ENCODE results near the gene TSPAN18.

The TSPAN18 gene

DNA sequence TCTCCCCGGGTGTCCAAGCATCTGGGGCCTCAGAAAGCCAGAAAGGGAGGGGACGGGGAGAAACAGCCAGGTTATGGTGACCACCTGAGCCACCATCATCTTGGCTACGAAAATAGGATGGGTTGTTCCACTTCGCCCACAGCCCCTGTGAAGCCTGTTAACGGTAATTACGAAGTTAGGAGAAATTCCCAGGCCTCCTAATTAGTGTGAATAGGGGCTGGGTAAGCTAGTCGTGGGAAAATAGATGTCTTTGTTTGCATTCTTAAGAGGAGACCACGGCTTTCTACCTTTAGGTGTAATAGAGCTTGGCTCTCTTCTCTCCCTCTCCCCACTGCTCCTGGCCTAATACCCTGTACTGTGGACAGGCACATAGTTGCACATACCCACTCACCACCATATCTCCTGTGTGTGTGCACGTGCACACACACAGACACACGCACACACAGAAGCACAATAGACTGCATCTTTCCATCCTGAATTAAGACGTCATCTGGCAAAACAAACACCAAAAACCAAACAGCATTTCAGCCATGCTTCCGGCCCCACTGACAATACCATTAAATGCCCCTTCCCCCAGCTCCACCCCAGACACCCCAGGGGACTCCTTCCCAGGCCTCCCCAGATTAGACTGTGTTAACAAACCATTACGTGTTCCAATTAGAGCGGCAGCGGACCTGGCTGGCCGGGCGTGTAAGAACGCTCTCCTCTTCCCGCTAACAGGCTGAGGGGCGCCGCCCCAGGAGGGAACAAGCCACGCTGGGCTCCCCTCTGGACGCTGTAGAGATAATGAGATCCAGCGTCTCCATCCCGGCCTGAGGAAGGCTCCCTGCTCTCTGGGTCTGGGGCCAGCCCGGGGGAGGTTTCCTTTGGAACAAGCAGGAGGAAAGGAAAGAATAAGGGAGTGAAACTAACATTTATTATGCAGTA, 151.1 kb downstream of the TSPAN18 start:
- H2BK12ac ChIP-seq (ENCODE audit: low read length): no peak overlapping the region
- H4K12ac ChIP-seq (ENCODE audit: low read depth, low read length): no peak overlapping the region
- H4K91ac ChIP-seq (ENCODE audit: low read depth, low read length): no peak overlapping the region
- H3K79me1 ChIP-seq (ENCODE audit: low read length): no peaks in the 10 kb centered on the region
- H3K27ac ChIP-seq (ENCODE audit: low read depth, low read length): no peak overlapping the region
- H4K8ac ChIP-seq (ENCODE audit: low read depth, low read length): no peak overlapping the region
- H3K14ac ChIP-seq (ENCODE audit: low read length): no peak overlapping the region
- no peak overlapping the region for H2AK5ac ChIP-seq (ENCODE audit: low read length)
- H3K9ac ChIP-seq (ENCODE audit: low read length): no peak overlapping the region
- H2BK120ac ChIP-seq (ENCODE audit: insufficient read depth, low read length, poor library complexity): no peak overlapping the region
- no peak overlapping the region for H3K18ac ChIP-seq (ENCODE audit: low read length)
- H3K4ac ChIP-seq (ENCODE audit: low read depth, low read length): no peak overlapping the region
- no peak for DNase-seq
- peaks cover 2% of the 10 kb centered on the region for H3K9me3 ChIP-seq (ENCODE audit: insufficient read depth, low read depth, low read length)
- no peaks in the 10 kb centered on the region for H3K36me3 ChIP-seq (ENCODE audit: control insufficient read depth in 1 of 2, insufficient read depth in 2 of 2, low read length in 2 of 2)
- no peak overlapping the region for H3K23ac ChIP-seq (ENCODE audit: low read length)
- H3K79me2 ChIP-seq (ENCODE audit: control insufficient read depth, insufficient read depth, low read length, poor library complexity): no peaks in the 10 kb centered on the region
- no peaks in the 10 kb centered on the region for H3K4me1 ChIP-seq (ENCODE audit: control insufficient read depth in 1 of 2, insufficient read depth in 2 of 2, low read length in 2 of 2)
- no peak overlapping the region for H3K4me3 ChIP-seq (ENCODE audit: low read depth, low read length)
- no CpG with 5 or more reads among the region's 26 CpGs for WGBS (ENCODE audit: extremely low coverage, insufficient coverage, insufficient read length)
- no peaks in the 10 kb centered on the region for H3K27me3 ChIP-seq (ENCODE audit: insufficient read depth, low read length)
- no peak overlapping the region for H2BK5ac ChIP-seq (ENCODE audit: low read depth, low read length, poor library complexity)
- no peak overlapping the region for H2AFZ ChIP-seq (ENCODE audit: insufficient read depth, low read length, poor library complexity)
- H3K4me2 ChIP-seq (ENCODE audit: low read length): no peak overlapping the region

DNA sequence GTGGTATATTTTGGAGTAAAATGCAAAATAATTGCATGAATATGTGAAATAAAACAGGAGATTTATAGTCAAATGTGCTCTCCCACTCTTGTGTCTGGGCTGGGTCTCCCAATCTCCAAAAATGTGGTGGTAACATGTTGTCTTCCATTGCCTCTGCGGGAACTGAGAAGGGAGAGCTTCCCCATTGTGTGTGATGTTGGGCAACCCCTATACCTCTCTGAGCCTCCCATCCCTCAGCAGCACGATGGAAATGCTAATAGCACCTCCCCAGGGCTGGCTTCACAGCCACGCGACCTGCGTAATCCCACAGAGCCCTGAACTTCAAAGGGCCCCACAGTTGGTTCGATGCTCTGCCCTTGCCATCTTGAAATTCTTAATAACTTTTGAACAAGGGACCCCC, 151.9 kb downstream of the TSPAN18 start:
- no peak overlapping the region for H4K12ac ChIP-seq (ENCODE audit: low read depth, low read length)

DNA sequence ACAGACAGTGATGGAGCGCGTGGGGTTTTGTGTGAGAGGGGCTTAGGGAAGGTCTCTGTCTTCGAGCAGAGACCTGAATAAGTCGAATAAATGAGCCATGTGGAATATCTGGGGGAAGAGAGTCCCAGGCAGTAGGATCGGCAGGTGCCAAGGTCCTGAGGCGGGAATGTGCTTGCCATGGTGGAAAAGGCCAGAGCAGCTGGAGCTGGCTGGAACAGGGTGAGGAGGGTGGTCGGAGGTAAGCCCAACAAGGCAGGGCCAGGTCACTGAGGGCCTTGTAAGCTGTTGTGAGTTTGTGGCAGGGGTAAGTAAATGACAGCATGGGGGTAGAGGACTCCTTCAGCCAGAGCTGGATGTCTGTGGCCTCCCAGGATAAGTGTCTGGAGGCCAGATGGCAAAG, 152.7 kb downstream of the TSPAN18 start:
- WGBS (ENCODE audit: extremely low coverage, insufficient coverage, insufficient read length): no CpG with 5 or more reads among the region's 7 CpGs
- Histone ChIP-seq H2BK12ac (ENCODE audit: low read length) (no peak overlapping the region), H3K18ac (ENCODE audit: low read length) (no peak overlapping the region), H4K8ac (ENCODE audit: low read depth, low read length) (no peak overlapping the region), H2AFZ (ENCODE audit: insufficient read depth, low read length, poor library complexity) (no peak overlapping the region), H3K9me3 (ENCODE audit: insufficient read depth, low read depth, low read length) (peaks cover 2% of the 10 kb centered on the region), H3K27me3 (ENCODE audit: insufficient read depth, low read length) (no peaks in the 10 kb centered on the region), H3K4ac (ENCODE audit: low read depth, low read length) (no peak overlapping the region), H3K4me3 (ENCODE audit: low read depth, low read length) (no peak overlapping the region), H3K79me1 (ENCODE audit: low read length) (no peaks in the 10 kb centered on the region), H2BK5ac (ENCODE audit: low read depth, low read length, poor library complexity) (no peak overlapping the region), H4K12ac (ENCODE audit: low read depth, low read length) (no peak overlapping the region), H2BK120ac (ENCODE audit: insufficient read depth, low read length, poor library complexity) (no peak overlapping the region), H3K14ac (ENCODE audit: low read length) (no peak overlapping the region), H3K23ac (ENCODE audit: low read length) (no peak overlapping the region), H3K36me3 (ENCODE audit: control insufficient read depth in 1 of 2, insufficient read depth in 2 of 2, low read length in 2 of 2) (no peaks in the 10 kb centered on the region), H3K27ac (ENCODE audit: low read depth, low read length) (no peak overlapping the region), H3K9ac (ENCODE audit: low read length) (no peak overlapping the region), H4K91ac (ENCODE audit: low read depth, low read length) (no peak overlapping the region), H3K4me1 (ENCODE audit: control insufficient read depth in 1 of 2, insufficient read depth in 2 of 2, low read length in 2 of 2) (no peaks in the 10 kb centered on the region), H2AK5ac (ENCODE audit: low read length) (no peak overlapping the region), H3K4me2 (ENCODE audit: low read length) (no peak overlapping the region), H3K79me2 (ENCODE audit: control insufficient read depth, insufficient read depth, low read length, poor library complexity) (no peaks in the 10 kb centered on the region)
- DNase-seq: no peak

More for the DNA sequence above, 151.9 kb downstream of the TSPAN18 start:
- H3K27me3 ChIP-seq (ENCODE audit: insufficient read depth, low read length): no peaks in the 10 kb centered on the region
- H3K4me1 ChIP-seq (ENCODE audit: control insufficient read depth in 1 of 2, insufficient read depth in 2 of 2, low read length in 2 of 2): no peaks in the 10 kb centered on the region
- no peak overlapping the region for H3K27ac ChIP-seq (ENCODE audit: low read depth, low read length)
- no peaks in the 10 kb centered on the region for H3K79me2 ChIP-seq (ENCODE audit: control insufficient read depth, insufficient read depth, low read length, poor library complexity)
- DNase-seq: no peak
- H2AK5ac ChIP-seq (ENCODE audit: low read length): no peak overlapping the region
- no peak overlapping the region for H2AFZ ChIP-seq (ENCODE audit: insufficient read depth, low read length, poor library complexity)
- no peak overlapping the region for H3K14ac ChIP-seq (ENCODE audit: low read length)
- no peak overlapping the region for H3K4me2 ChIP-seq (ENCODE audit: low read length)
- H3K18ac ChIP-seq (ENCODE audit: low read length): no peak overlapping the region
- H2BK12ac ChIP-seq (ENCODE audit: low read length): no peak overlapping the region
- no peak overlapping the region for H4K91ac ChIP-seq (ENCODE audit: low read depth, low read length)
- H3K9me3 ChIP-seq (ENCODE audit: insufficient read depth, low read depth, low read length): peaks cover 2% of the 10 kb centered on the region
- H3K23ac ChIP-seq (ENCODE audit: low read length): no peak overlapping the region
- H2BK120ac ChIP-seq (ENCODE audit: insufficient read depth, low read length, poor library complexity): no peak overlapping the region
- WGBS (ENCODE audit: extremely low coverage, insufficient coverage, insufficient read length): no CpG with 5 or more reads among the region's 6 CpGs
- no peak overlapping the region for H3K4me3 ChIP-seq (ENCODE audit: low read depth, low read length)
- H3K36me3 ChIP-seq (ENCODE audit: control insufficient read depth in 1 of 2, insufficient read depth in 2 of 2, low read length in 2 of 2): no peaks in the 10 kb centered on the region
- H4K8ac ChIP-seq (ENCODE audit: low read depth, low read length): no peak overlapping the region
- H2BK5ac ChIP-seq (ENCODE audit: low read depth, low read length, poor library complexity): no peak overlapping the region
- no peaks in the 10 kb centered on the region for H3K79me1 ChIP-seq (ENCODE audit: low read length)
- H3K4ac ChIP-seq (ENCODE audit: low read depth, low read length): no peak overlapping the region
- no peak overlapping the region for H3K9ac ChIP-seq (ENCODE audit: low read length)

DNA sequence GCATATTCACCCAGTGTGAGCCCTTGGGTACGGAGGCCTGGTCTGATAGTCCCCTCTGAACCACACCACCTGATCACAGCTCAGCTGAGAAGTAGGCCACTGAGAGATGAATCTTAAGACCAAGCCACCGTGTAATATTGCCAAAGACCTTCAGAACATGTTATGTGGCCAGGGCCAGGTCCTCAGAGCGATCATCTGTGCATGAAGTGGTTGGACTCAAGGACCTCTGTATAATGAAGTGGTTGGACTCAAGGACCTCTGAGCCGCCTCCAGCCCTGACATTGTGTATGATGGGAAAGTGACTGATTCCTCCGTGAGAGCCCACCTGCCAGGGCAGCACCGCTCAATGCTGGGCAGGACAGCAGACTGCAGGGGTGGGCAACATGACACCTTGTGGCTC, 153.7 kb downstream of the TSPAN18 start:
- Histone ChIP-seq H4K8ac (ENCODE audit: low read depth, low read length) (no peak overlapping the region), H2AK5ac (ENCODE audit: low read length) (no peak overlapping the region), H3K79me2 (ENCODE audit: control insufficient read depth, insufficient read depth, low read length, poor library complexity) (no peaks in the 10 kb centered on the region), H3K4me1 (ENCODE audit: control insufficient read depth in 1 of 2, insufficient read depth in 2 of 2, low read length in 2 of 2) (no peaks in the 10 kb centered on the region), H2AFZ (ENCODE audit: insufficient read depth, low read length, poor library complexity) (no peak overlapping the region), H3K4me2 (ENCODE audit: low read length) (no peak overlapping the region), H2BK5ac (ENCODE audit: low read depth, low read length, poor library complexity) (no peak overlapping the region), H3K4me3 (ENCODE audit: low read depth, low read length) (no peak overlapping the region), H3K4ac (ENCODE audit: low read depth, low read length) (no peak overlapping the region), H3K27ac (ENCODE audit: low read depth, low read length) (no peak overlapping the region), H2BK120ac (ENCODE audit: insufficient read depth, low read length, poor library complexity) (no peak overlapping the region), H3K18ac (ENCODE audit: low read length) (no peak overlapping the region), H3K36me3 (ENCODE audit: control insufficient read depth in 1 of 2, insufficient read depth in 2 of 2, low read length in 2 of 2) (no peaks in the 10 kb centered on the region), H3K27me3 (ENCODE audit: insufficient read depth, low read length) (no peaks in the 10 kb centered on the region), H2BK12ac (ENCODE audit: low read length) (no peak overlapping the region), H3K14ac (ENCODE audit: low read length) (no peak overlapping the region), H4K12ac (ENCODE audit: low read depth, low read length) (no peak overlapping the region), H4K91ac (ENCODE audit: low read depth, low read length) (no peak overlapping the region), H3K23ac (ENCODE audit: low read length) (no peak overlapping the region), H3K9ac (ENCODE audit: low read length) (no peak overlapping the region), H3K9me3 (ENCODE audit: insufficient read depth, low read depth, low read length) (peaks cover 2% of the 10 kb centered on the region), H3K79me1 (ENCODE audit: low read length) (no peaks in the 10 kb centered on the region)
- WGBS (ENCODE audit: extremely low coverage, insufficient coverage, insufficient read length): no CpG with 5 or more reads among the region's 6 CpGs
- no peak for DNase-seq
